ENCODE data around the gene PDIK1L. TPM values are rescaled to one million over a fixed set of nuclear protein-coding genes. Genes with fewer than 3 reads are reported as not detected.

PDIK1L gene
- polyA plus RNA-seq, 3 donors = 1.2 to 2.5 (median 2.3) TPM

DNA sequence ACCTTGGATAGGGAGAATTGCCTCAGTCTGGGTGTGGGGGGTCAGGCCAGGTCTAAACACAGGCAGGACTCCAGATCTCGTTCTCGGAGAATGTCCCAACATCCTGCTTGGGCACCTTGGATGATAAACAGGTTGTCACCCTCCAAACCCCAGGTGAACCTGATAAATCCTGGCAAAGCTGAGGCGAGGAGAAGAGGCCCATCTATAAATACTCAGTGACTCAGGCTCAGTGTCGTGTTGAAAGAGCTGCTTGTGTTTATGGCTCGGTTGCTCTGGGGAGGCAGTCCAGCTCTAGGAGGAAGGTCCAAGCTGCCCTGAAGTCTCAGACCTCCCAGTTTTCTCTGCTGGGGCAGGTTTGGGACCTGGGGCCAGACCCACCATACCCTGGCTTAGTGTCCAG is 28.4 kb upstream of the PDIK1L start:
- Histone ChIP-seq H3K4me2 (replicated peaks; ENCODE audit: extremely low read depth, low read length, poor library complexity, severe bottlenecking) (no peak overlapping the region), H4K20me1 (ENCODE audit: insufficient read depth, low read length) (no peaks in the 10 kb centered on the region), H3K27me3 (ENCODE audit: control insufficient read depth in 2 of 2, insufficient read depth in 2 of 2, low read length in 2 of 2) (peaks cover 0 to 3% of the 10 kb centered on the region in 2 donors), H3K9me3 (replicated peaks in 1 of 2; ENCODE audit: control insufficient read depth in 1 of 2, insufficient read depth in 1 of 2, low read length in 2 of 2) (no peaks in the 10 kb centered on the region), H3K36me3 (replicated peaks in 1 of 2; ENCODE audit: control insufficient read depth in 1 of 2, insufficient read depth in 2 of 2, low read length in 2 of 2) (no peaks in the 10 kb centered on the region), H3K9ac (ENCODE audit: insufficient read depth, low read length, poor library complexity, severe bottlenecking) (no peak overlapping the region), H3K4me3 (replicated peaks in 1 of 3; ENCODE audit: low read depth in 2 of 3, low read length in 3 of 3) (no peak overlapping the region), H3K79me2 (ENCODE audit: insufficient read depth, low read length) (no peaks in the 10 kb centered on the region), H3K4me1 (ENCODE audit: control insufficient read depth in 1 of 2, insufficient read depth in 2 of 2, low read length in 2 of 2) (no peaks in the 10 kb centered on the region), H3K27ac (ENCODE audit: low read depth in 1 of 2, low read length in 2 of 2) (no peak overlapping the region), H2AFZ (ENCODE audit: insufficient read depth, low read depth, low read length, poor library complexity, severe bottlenecking) (no peak overlapping the region)
- intact Hi-C loops (cut with micrococcal nuclease) = no loop called here
- no peak overlapping the region for H3K27ac Mint-ChIP-seq
- peaks cover 3 to 22% (median 15%) of the 10 kb centered on the region in 3 donors for H3K27me3 Mint-ChIP-seq (ENCODE audit: low read depth in 3 of 3)
- DNase-seq = no peak
- H3K9me3 Mint-ChIP-seq = no peaks in the 10 kb centered on the region
- no peaks in the 10 kb centered on the region for H3K36me3 Mint-ChIP-seq
- peaks cover 1% of the 10 kb centered on the region for H3K4me1 Mint-ChIP-seq
- WGBS (ENCODE audit: insufficient coverage) = 67% methylated on average over 5 of the region's 5 CpGs
- TF ChIP-seq, protein P1, sequence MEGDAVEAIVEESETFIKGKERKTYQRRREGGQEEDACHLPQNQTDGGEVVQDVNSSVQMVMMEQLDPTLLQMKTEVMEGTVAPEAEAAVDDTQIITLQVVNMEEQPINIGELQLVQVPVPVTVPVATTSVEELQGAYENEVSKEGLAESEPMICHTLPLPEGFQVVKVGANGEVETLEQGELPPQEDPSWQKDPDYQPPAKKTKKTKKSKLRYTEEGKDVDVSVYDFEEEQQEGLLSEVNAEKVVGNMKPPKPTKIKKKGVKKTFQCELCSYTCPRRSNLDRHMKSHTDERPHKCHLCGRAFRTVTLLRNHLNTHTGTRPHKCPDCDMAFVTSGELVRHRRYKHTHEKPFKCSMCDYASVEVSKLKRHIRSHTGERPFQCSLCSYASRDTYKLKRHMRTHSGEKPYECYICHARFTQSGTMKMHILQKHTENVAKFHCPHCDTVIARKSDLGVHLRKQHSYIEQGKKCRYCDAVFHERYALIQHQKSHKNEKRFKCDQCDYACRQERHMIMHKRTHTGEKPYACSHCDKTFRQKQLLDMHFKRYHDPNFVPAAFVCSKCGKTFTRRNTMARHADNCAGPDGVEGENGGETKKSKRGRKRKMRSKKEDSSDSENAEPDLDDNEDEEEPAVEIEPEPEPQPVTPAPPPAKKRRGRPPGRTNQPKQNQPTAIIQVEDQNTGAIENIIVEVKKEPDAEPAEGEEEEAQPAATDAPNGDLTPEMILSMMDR (IDR thresholded peaks at IDR 0.05) = no peak
- H3K4me3 Mint-ChIP-seq = no peak overlapping the region

DNA sequence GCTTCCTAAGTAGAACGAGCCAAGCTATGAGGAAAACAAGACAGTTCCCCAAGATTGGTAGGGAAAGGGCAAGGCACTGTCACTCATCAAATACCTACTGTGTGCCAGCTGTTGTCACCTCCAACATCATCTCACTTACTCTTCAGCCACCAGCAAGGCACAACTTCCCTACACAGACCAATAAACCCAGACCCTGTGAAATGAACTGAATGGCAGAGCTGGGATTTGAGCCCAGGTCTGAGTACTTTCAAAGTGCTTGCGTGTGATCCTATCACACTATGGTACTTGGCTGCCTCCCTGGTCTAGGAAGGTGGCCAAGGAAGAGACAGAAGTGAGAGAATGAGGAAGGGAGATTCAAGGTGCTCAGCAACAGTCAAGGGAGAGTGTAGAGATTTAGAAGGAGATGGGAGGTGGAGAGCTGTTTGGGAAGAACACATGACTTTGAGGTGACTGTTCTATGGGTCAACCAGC is 27.5 kb upstream of the PDIK1L start:
- peaks cover 1% of the 10 kb centered on the region for H3K4me1 Mint-ChIP-seq
- Histone ChIP-seq H3K27me3 (ENCODE audit: control insufficient read depth in 2 of 2, insufficient read depth in 2 of 2, low read length in 2 of 2) (peaks cover 0 to 3% of the 10 kb centered on the region in 2 donors), H3K4me2 (replicated peaks; ENCODE audit: extremely low read depth, low read length, poor library complexity, severe bottlenecking) (no peak overlapping the region), H3K36me3 (replicated peaks in 1 of 2; ENCODE audit: control insufficient read depth in 1 of 2, insufficient read depth in 2 of 2, low read length in 2 of 2) (no peaks in the 10 kb centered on the region), H3K4me3 (replicated peaks in 1 of 3; ENCODE audit: low read depth in 2 of 3, low read length in 3 of 3) (no peak overlapping the region), H3K9me3 (replicated peaks in 1 of 2; ENCODE audit: control insufficient read depth in 1 of 2, insufficient read depth in 1 of 2, low read length in 2 of 2) (no peaks in the 10 kb centered on the region), H3K27ac (ENCODE audit: low read depth in 1 of 2, low read length in 2 of 2) (no peak overlapping the region), H3K9ac (ENCODE audit: insufficient read depth, low read length, poor library complexity, severe bottlenecking) (no peak overlapping the region), H3K79me2 (ENCODE audit: insufficient read depth, low read length) (no peaks in the 10 kb centered on the region), H3K4me1 (ENCODE audit: control insufficient read depth in 1 of 2, insufficient read depth in 2 of 2, low read length in 2 of 2) (no peaks in the 10 kb centered on the region), H4K20me1 (ENCODE audit: insufficient read depth, low read length) (no peaks in the 10 kb centered on the region), H2AFZ (ENCODE audit: insufficient read depth, low read depth, low read length, poor library complexity, severe bottlenecking) (no peak overlapping the region)
- H3K27me3 Mint-ChIP-seq (ENCODE audit: low read depth in 3 of 3) = peaks cover 3 to 19% (median 13%) of the 10 kb centered on the region in 3 donors
- no peaks in the 10 kb centered on the region for H3K9me3 Mint-ChIP-seq
- H3K4me3 Mint-ChIP-seq = no peak overlapping the region
- intact Hi-C loops (cut with micrococcal nuclease) = no loop called here
- 67% methylated on average over 1 of the region's 2 CpGs for WGBS (ENCODE audit: insufficient coverage)
- TF ChIP-seq, protein P1 (IDR thresholded peaks at IDR 0.05) = no peak
- DNase-seq = no peak
- no peak overlapping the region for H3K27ac Mint-ChIP-seq
- H3K36me3 Mint-ChIP-seq = no peaks in the 10 kb centered on the region

All from CD14-positive monocyte (primary cell).